HepG2 (cell line): ENCODE data around the gene DCAF8. TPM values are rescaled to one million over a fixed set of nuclear protein-coding genes. Genes with fewer than 3 reads are reported as not detected.

ENCODE experiments used
- ATAC-seq: fragments of 200-7000 bp; cut with Tn5 transposase; 3 replicates; pipeline ENCODE4 v1.9.1; 2020; ENCODE audit warnings: mild to moderate bottlenecking, moderate library complexity
- BruUV-seq: library from RNA; stranded (reverse); fragments of 400-500 nt; replicated peaks from 2 replicates; lab custom pipeline; 2021; lab: Mats Ljungman, UMichigan
- CTCF ChIA-PET: fragments of 300-600 bp; formaldehyde crosslinking; extraction: SDS; loops from one replicate; lab custom pipeline; 2021; ENCODE audit warnings: low total read pairs, inconsistent platforms, low intra/inter-chr PET ratio; lab: Yijun Ruan, JAX
- POLR2A ChIA-PET: fragments of 350-600 bp; sonication (Branson Sonifier 250); formaldehyde crosslinking; loops from one replicate; lab custom pipeline; 2020; ENCODE audit warnings: antibody characterized with exemption, inconsistent platforms; lab: Yijun Ruan, JAX
- DNase-seq: peaks from one replicate; pipeline ENCODE4 v3.0.0-alpha.2; 2015; ENCODE audit warnings: low spot score
- FAIRE-seq: peaks from 3 replicates; lab custom pipeline; 2011; peaks lifted over from hg19 to GRCh38; lab: Jason Lieb, UNC
- H2AFZ ChIP-seq: one replicate; pipeline ENCODE4 v1.6.1; 2011; ENCODE audit warnings: low read length, inconsistent platforms
- H3K27ac ChIP-seq: fragments of 300-600 bp; 3 replicates; pipeline ENCODE4 v1.8.0; 2011; ENCODE audit warnings: mixed run types, mild to moderate bottlenecking, mixed read lengths, low read length, inconsistent platforms; ENCODE audit not compliant: insufficient read depth; ENCODE audit errors: extremely low read length
- H3K27me3 ChIP-seq, 2 experiments: fragments of 200-600 bp in 1 of 2; 2 replicates in 1 of 2; 3 replicates in 1 of 2; pipeline versions ENCODE4 v1.6.0 to v1.8.0; 2011; ENCODE audit warnings: low read length in 2 of 2, mild to moderate bottlenecking in 2 of 2, moderate library complexity in 2 of 2, inconsistent platforms in 1 of 2; ENCODE audit not compliant: insufficient read depth in 2 of 2, control insufficient read depth in 1 of 2
- H3K36me3 ChIP-seq, 2 experiments: fragments of 200-600 bp in 1 of 2; replicated peaks in 1 of 2; 2 replicates in 1 of 2; 3 replicates in 1 of 2; pipeline versions ENCODE4 v1.5.1 to v1.8.0; 2011; ENCODE audit warnings: low read length in 2 of 2, inconsistent platforms in 1 of 2; ENCODE audit not compliant: insufficient read depth in 2 of 2, control insufficient read depth in 1 of 2
- H3K4me1 ChIP-seq: 2 replicates; pipeline ENCODE4 v1.5.1; 2012; ENCODE audit warnings: low read length, inconsistent platforms; ENCODE audit not compliant: insufficient read depth
- H3K4me2 ChIP-seq: 2 replicates; pipeline ENCODE4 v1.6.0; 2011; ENCODE audit warnings: low read depth, low read length, inconsistent platforms
- H3K4me3 ChIP-seq, 3 experiments: fragments of 200-600 bp in 1 of 3; sonication (generic), shearing (Covaris generic) in 1 of 3; replicated peaks in 1 of 3; 2 replicates each; pipeline ENCODE4 v1.5.1; 2011 to 2016; ENCODE audit warnings: low read length in 3 of 3, inconsistent platforms in 2 of 3, low read depth in 2 of 3, mild to moderate bottlenecking in 2 of 3, control low read depth in 1 of 3, mixed read lengths in 1 of 3; ENCODE audit not compliant: insufficient read depth in 1 of 3
- H3K79me2 ChIP-seq: one replicate; pipeline ENCODE4 v1.6.1; 2011; ENCODE audit warnings: low read length, inconsistent platforms; ENCODE audit not compliant: insufficient read depth
- H3K9ac ChIP-seq: 2 replicates; pipeline ENCODE4 v1.6.0; 2011; ENCODE audit warnings: mild to moderate bottlenecking, low read depth, low read length, inconsistent platforms; ENCODE audit not compliant: insufficient read depth
- H3K9me3 ChIP-seq: 2 replicates; pipeline ENCODE4 v1.5.1; 2012; ENCODE audit warnings: mild to moderate bottlenecking, low read length
- H4K20me1 ChIP-seq: 2 replicates; pipeline ENCODE4 v1.6.0; 2011; ENCODE audit warnings: inconsistent platforms, mild to moderate bottlenecking, low read length, moderate library complexity; ENCODE audit not compliant: insufficient read depth
- ATF1 ChIP-seq: IDR thresholded peaks from 2 replicates; pipeline ENCODE4 v1.6.1; 2016; ENCODE audit warnings: mild to moderate bottlenecking, control low read depth
- CCAR2 ChIP-seq: fragments of 200-400 bp; formaldehyde crosslinking; optimal IDR thresholded peaks from 2 replicates; pipeline ENCODE3; 2018; ENCODE audit warnings: low read depth, mild to moderate bottlenecking, low read length, moderate library complexity
- E2F2 ChIP-seq: sonication (generic); formaldehyde crosslinking; IDR thresholded peaks from 2 replicates; pipeline ENCODE4 v1.4.0; 2020; ENCODE audit warnings: missing genetic modification reagents, borderline replicate concordance
- JUND ChIP-seq: sonication (generic); formaldehyde crosslinking; IDR thresholded peaks from 2 replicates; pipeline ENCODE4 v1.8.0; 2022; ENCODE audit warnings: mild to moderate bottlenecking, missing genetic modification reagents
- RAD51 ChIP-seq: fragments of 450-650 bp; IDR thresholded peaks from 2 replicates; pipeline ENCODE4 v1.6.1; 2016; ENCODE audit warnings: borderline replicate concordance
- SP4 ChIP-seq: sonication (generic); formaldehyde crosslinking; IDR thresholded peaks from 2 replicates; pipeline ENCODE4 v1.8.1; 2023; ENCODE audit warnings: mild to moderate bottlenecking, missing genetic modification reagents
- THRA ChIP-seq: sonication (generic); formaldehyde crosslinking; IDR thresholded peaks from 2 replicates; pipeline ENCODE4 v1.4.0; 2020; ENCODE audit warnings: missing genetic modification reagents, borderline replicate concordance
- ZBTB46 ChIP-seq: sonication (generic); formaldehyde crosslinking; IDR thresholded peaks from 2 replicates; pipeline ENCODE4 v1.4.0; 2020; ENCODE audit warnings: mild to moderate bottlenecking, missing genetic modification reagents, borderline replicate concordance
- ZNF12 ChIP-seq: sonication (generic); formaldehyde crosslinking; IDR thresholded peaks from 2 replicates; pipeline ENCODE4 v1.5.0; 2020; ENCODE audit warnings: missing genetic modification reagents
- ZNF33A ChIP-seq: sonication (generic); formaldehyde crosslinking; IDR thresholded peaks from 2 replicates; pipeline ENCODE4 v1.5.1; 2020; ENCODE audit warnings: missing genetic modification reagents, mild to moderate bottlenecking, moderate library complexity, borderline replicate concordance
- ZNF407 ChIP-seq: sonication (generic); formaldehyde crosslinking; IDR thresholded peaks from one replicate; pipeline ENCODE4 v1.5.1; 2020; ENCODE audit warnings: mild to moderate bottlenecking, missing genetic modification reagents; ENCODE audit errors: not compliant biosample characterization
- ZNF496 ChIP-seq: sonication (generic); formaldehyde crosslinking; IDR thresholded peaks from 2 replicates; pipeline ENCODE4 v1.8.1; 2023; ENCODE audit warnings: mild to moderate bottlenecking, moderate library complexity, missing genetic modification reagents; ENCODE audit not compliant: insufficient replicate concordance
- WGBS: methylation state at CpG from one replicate; pipeline ENCODE4 v1.1.6; 2017; ENCODE audit warnings: low lambda C conversion rate; 5-methylcytosine and 5-hydroxymethylcytosine counted together
- in situ Hi-C: cut with HindIII; loops from 2 replicates; pipeline ENCODE4 v1.10.0; 2017; ENCODE audit warnings: low pct_unique_long_range_greater_than_20kb; ENCODE audit not compliant: extremely low pct_ligation_motif_present
- intact Hi-C: fragments of 100-400 bp; cut with micrococcal nuclease; formaldehyde crosslinking; loops from one replicate; pipeline ENCODE4 v1.10.0; 2022; ENCODE audit not compliant: unreplicated experiment
- polyA plus RNA-seq, 8 experiments: library from polyadenylated mRNA; depleted of rRNA in 3 of 8; stranded (reverse) in 7 of 8; unstranded in 1 of 8; fragments of >200 nt; fragmentation: Illumina TruSeq in 4 of 8; extraction: Trizol in 4 of 8; gene quantifications; 2 replicates each; pipeline versions ENCODE4 v1.2.1 to v1.2.3, GENCODE V29; 2011 to 2016; ENCODE audit warnings: low read depth in 4 of 8, missing spikeins in 1 of 8, mixed read lengths in 1 of 8; ENCODE audit not compliant: insufficient read depth in 1 of 8
- total RNA-seq, 5 experiments: library from RNA; depleted of rRNA; stranded (reverse); fragments of >200 nt; fragmentation: Illumina TruSeq; extraction: Trizol; gene quantifications; 2 replicates each; pipeline ENCODE4 v1.2.3, GENCODE V29; 2016; ENCODE audit warnings: low read depth in 1 of 5

DCAF8 gene
- total and polyA plus RNA-seq, 2 of the 13 experiments (the other 11 are each of a cell fraction or from before 2014, with no cell fraction given) = 73.4 to 79.8 TPM

GRCh38 chr1:160177231-160177630 lies 85.1 kb downstream of the DCAF8 start:
- ATAC-seq (no peak), DNase-seq (no peak), FAIRE-seq (no peak)
- no peak overlapping the region for H3K4me3 ChIP-seq
- peaks cover 15% of the 10 kb centered on the region; the same call in 1 of the 2 replicates for H3K4me1 ChIP-seq
- ChIA-PET CTCF (no interaction called here), POLR2A (no interaction called here)
- no TSS peak for BruUV-seq
- H4K20me1 ChIP-seq = no peaks in the 10 kb centered on the region
- H3K27me3 ChIP-seq = peaks cover 4 to 31% of the 10 kb centered on the region in 2 experiments; a peak in 4 of 5 replicates
- 73% methylated on average over 2 of the region's 2 CpGs for WGBS
- no peaks in the 10 kb centered on the region for H3K36me3 ChIP-seq
- H3K9me3 ChIP-seq = no peaks in the 10 kb centered on the region
- no peak overlapping the region for H3K4me2 ChIP-seq
- H3K27ac ChIP-seq = no peak overlapping the region
- in situ Hi-C loops (no loop called here), intact Hi-C loops (no loop called here)
- no peak overlapping the region for H2AFZ ChIP-seq
- no peak overlapping the region for H3K9ac ChIP-seq
- H3K79me2 ChIP-seq = no peaks in the 10 kb centered on the region
- TF ChIP-seq RAD51 (no peak), THRA (CRISPR knock-in tag) (no peak), CCAR2 (no peak), E2F2 (CRISPR knock-in tag) (no peak), JUND (no peak), SP4 (CRISPR knock-in tag) (no peak), ZNF407 (CRISPR knock-in tag) (no peak), ZBTB46 (CRISPR knock-in tag) (no peak), ZNF12 (no peak), ZNF496 (CRISPR knock-in tag) (no peak), ZNF33A (CRISPR knock-in tag) (no peak), ATF1 (CRISPR knock-in tag) (no peak)
